Breast epithelium (tissue), 3 donors: ENCODE measurements around the gene SLF2.

Experiments
- CTCF ChIP-seq, 3 donors: fragments of 450-650 bp; IDR thresholded peaks; one replicate each; pipeline ENCODE4 v1.5.1; 2016 to 2017; ENCODE audit warnings: antibody characterized with exemption in 3 of 3, mild to moderate bottlenecking in 3 of 3, moderate library complexity in 3 of 3
- POLR2A ChIP-seq: fragments of 450-650 bp; IDR thresholded peaks from one replicate; pipeline ENCODE4 v1.6.1; 2016; ENCODE audit warnings: antibody characterized with exemption, mild to moderate bottlenecking, moderate library complexity
- POLR2AphosphoS5 ChIP-seq, 3 donors: sonication (generic); formaldehyde crosslinking; IDR thresholded peaks; one replicate each; pipeline ENCODE4 v1.6.1; 2017; ENCODE audit warnings: antibody characterized with exemption in 3 of 3

- TF ChIP-seq CTCF (IDR thresholded peaks at IDR 0.05) (no peak), POLR2AphosphoS5 (IDR thresholded peaks at IDR 0.05) (no peak), POLR2A (no peak)
These were observed 88.9 kb downstream of the SLF2 start for GRCh38 chr10:101001659-101002035.
